Raji (cell line): ENCODE results near the gene S100A12.

Experiments used
- POLR2A ChIP-seq: IDR thresholded peaks from 2 replicates; pipeline ENCODE4 v1.6.1; 2011; ENCODE audit warnings: low read depth, low read length, control low read depth; ENCODE audit not compliant: insufficient read depth

S100A12 gene

DNA sequence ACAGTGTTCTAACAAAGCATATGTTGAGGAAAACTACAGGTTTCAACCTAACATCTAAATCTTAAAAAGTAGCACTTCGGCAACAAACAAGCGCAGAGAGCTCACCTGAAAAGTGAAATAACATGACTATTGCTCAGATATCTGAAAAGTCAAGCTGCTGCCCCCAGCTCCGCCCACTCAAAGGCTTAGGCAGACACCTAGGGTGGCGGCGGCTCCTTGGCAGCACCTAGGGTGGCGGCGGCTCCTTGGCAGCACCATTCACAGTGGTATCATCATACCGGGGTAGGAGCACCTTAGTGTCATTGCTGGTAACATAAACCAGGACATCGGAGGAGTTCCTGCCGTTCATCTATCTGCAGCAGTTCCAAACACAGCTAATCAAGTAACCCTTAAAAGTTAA, 4.2 kb upstream of the S100A12 start:
- TF ChIP-seq POLR2A, result no peak

DNA sequence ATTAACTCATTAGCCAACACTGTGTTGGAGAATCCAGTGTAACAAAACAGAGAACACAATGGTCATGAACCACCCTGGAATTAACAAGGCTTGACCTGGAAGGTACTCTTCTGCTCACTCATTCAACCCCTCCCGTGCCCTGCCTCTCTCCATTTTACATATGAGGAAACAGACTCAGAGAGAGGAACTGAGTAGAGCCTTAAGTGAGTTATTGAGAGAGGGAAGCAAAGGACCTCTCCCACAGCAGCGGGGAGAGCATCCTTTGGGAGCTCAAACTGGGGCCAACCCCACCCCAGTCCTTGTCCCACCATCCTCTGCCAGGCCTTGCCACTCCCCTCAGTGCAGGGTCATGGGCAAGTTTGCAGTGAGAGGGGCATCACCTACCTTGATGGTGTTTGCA, 1.4 kb downstream of the S100A12 start:
- TF ChIP-seq POLR2A, result no peak

DNA sequence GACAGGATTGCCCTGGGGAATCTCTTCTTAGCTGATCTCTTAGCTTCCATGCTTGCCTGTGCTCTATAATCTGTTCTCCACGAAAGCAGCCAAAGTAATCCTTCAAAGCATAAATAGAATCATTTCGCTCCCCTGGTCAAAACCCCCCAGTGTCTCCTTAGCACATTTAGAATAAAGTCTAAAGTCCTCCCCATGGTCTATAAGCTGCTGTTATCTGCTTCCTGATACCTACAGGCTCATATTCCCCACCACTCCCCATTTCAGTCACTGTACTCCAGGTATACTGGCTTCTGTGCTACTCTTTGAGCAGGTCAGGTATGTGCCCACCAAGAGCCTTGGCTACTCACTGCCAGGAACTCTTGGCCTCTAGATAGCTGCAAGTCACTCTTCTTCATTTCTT, 2.9 kb downstream of the S100A12 start:
- no peak for TF ChIP-seq POLR2A

DNA sequence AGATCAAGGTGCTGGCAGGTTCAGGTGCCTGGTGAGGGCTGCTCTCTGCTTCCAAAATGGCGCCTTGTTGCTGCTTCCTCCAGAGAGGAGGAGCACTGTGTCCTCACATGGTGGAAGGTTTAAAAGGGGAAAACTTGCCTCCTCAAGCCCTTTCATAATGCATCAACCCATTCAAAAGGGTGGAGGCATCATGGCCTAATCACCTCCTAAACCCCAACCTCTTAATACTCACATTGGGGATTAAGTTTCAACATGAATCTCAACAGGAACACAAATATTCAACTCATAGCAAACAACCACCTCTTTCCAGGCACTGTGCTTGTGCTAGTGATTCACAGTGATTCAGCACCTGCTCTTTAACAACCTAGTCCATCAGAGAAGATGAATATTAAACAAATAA, 4.2 kb downstream of the S100A12 start:
- no peak for TF ChIP-seq POLR2A

DNA sequence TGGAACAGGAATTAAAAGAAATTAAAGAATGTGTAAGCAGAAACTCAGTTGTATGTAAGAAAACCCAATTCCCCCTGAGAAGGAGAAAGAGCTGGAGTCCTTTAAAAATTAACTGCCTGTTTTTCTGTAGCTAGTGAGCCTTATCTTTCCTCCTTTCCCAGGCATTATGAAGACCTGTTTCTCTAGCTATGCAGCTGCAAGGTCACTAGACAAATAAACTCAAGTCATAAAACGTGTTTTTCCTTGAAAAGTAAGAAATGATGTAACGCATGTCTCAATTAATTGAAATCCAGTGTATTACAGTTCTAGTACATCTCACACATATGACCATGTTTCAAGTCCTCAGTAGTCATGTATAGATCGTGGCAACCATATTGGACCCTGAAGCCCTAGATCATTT, 5.3 kb downstream of the S100A12 start:
- TF ChIP-seq POLR2A, result no peak

DNA sequence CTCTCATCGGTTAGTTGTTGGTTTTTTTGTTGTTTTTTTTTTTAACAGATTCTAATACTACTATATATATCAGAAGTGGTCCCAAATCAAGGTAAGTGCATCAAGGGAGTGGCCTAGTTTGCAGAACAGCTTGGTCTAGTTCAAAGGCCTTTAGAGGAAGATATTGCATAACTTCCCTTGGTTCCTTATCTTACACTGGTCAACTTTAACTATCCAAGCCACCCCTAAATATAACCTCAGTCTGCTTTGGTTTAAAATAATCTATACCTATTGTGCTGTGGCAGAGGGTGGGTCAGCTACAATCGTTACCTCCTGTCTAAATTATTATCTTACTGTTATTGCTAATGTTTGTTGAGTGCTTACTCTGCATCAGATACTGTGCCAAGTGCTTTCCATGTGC, 6.9 kb downstream of the S100A12 start:
- TF ChIP-seq POLR2A, result no peak

DNA sequence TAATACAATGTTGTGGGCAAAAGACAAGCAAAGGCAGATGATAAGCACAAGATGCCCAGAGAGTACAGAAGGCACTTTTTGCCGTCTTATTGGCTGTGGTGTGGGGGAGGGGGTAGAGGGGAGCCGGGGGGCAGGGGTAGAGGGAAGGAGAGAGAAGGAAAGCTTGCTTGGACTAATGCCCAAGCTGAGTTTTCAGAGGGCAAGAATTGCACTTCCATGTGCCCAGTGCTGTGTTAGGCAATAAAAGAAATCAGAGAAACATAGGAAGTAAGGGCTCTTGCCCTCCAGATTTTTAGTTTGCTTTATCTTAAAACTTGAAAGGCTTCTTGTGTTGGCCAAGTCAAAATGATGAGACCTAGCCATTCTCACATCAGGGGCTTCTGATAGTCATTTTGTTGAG, 8.3 kb downstream of the S100A12 start:
- no peak for TF ChIP-seq POLR2A

DNA sequence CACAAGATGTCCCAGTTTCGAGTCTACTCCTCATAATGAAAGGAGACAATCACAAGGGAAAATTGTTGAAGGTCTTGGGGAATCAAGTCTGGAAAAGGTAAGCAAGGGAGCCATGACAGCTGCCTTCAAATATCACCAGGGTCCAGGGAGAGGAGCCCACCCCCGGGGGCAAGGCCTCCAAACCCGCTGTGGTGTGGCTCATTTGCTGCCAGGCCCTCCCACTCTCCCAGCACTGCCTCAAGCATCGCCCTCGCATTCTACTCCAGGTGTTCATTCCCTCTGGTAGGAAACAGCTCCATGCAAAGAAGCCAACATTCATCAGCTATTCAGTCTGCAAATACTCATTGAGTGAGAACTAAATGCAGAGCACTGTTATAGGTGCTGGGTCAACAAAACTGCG, 9.2 kb downstream of the S100A12 start:
- TF ChIP-seq POLR2A, result no peak

DNA sequence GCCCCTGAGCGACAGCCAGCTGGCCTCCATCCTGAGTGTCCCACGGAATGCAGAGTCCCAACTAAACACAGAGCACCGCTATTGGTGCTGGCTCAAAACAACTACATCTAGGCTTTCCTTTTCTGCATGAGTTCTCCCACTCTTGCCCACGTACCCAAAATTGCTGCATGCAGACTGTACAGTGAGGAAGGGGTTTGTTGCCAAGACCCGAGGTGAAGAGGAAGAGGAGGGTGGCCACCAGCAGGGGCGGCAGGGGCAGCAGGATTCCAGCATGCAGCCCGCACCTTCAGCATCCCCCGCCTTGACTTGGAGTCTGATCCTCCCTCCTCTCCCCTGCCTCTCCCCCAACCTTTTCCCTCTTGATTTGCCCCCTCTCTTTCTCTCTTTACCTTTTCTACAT, 9.7 kb downstream of the S100A12 start:
- no peak for TF ChIP-seq POLR2A

DNA sequence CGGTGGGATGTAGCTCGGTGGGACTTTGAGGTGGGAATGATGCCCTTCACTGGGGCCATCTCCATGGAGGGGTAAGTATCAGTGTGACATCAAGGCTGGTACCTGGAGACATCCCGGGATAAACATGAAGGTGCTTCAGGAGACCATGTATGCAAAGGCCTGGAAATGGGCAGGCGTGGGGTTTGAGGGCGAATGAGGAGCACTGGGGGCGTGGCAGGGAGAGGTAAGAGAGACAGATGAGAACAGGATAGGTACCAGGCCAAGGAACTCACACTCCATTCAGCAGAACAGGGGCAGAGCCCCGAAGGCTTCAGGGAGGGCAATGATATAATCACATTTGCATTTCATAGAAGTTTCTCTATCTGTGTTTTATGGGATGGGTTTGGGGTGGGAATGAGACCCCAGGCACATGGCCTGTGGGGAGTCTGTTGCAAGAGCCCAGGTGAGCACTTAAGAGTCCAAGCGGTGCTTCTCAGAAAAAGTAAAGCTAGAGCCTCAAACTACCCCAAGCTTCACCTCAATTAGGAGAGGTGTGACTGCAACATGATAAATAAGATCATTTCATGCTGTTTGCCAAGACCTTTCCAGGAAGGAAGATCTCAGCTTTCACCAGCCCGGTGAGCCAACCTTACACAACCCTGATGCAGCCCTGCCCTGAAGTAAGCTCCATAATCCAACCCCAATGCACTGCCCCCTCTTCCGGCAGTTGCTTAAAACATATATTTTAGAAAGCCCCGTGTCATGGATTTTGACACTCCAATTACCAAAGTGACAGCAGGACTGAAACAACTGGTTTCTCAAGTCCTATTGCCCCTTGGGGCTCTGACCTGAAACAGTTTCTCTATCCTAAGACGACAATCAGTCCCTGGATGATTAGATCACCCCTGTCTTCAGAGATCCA, 10.4 kb downstream of the S100A12 start:
- TF ChIP-seq POLR2A, result no peak

DNA sequence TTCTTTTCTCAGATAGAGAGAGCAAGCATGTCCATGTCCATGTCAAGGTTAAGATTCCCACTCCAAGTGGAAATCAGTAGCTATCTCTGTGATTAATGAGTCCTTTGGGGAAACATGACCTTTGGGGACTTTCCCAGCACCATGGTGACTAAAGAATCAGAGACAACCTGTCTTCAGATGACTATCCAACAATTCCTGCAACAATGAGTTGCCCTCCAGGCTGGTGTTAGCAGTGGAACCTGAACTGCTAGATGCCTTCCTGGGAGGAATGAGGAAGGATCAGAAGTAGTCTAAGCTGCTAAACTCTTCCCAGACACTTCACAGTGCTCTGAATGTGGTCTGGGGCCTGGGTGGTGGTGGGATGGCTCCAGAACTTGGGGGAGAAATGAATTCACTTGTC, 11.3 kb downstream of the S100A12 start:
- no peak for TF ChIP-seq POLR2A

DNA sequence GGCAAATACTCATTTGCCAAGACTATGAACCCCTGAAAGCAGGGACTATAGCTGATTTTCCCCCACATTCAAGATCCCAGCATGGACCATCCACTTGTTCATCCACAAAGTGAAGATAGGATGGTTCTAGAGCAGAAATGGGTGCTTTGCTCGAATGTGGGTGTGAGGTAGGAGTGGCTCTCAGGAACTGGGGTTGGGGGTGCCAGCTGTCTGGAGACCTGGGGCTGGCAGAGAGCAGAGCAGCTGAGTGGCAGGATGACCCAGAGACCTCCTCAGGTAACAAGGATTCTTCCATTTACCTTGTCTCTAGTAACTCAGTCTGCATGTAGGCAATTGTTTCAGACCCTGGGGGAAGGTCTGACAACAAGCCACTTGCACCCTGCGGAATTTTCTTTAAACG, 11.8 kb downstream of the S100A12 start:
- TF ChIP-seq POLR2A, result no peak

DNA sequence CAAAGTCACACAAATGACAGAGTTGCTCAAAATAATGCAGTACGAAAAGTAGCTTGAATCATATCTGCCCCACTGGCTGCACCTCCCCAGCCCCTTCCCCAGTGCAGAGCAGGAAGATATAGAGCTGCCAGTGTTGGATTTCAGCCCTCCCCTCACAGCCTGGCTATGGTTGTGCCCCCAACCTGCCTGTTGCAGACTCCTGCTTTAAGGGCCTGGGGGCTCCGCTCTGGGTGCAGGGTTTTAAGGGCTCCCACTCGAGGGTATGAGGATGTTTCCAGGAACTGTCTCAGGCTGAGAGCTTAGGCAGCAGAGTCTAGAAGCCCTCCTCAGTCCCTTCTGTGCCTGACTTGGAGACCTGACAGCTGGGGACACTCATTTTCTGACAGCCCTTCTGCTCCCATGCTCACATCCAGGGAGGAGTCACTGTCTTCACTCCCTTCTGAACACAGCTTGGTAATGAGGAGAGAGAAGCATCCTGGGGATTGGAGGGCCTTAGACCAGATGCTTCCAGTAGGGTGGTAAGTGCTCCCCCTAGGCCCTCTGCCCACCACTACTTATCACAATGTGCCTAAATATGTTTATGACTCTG, 13.1 kb downstream of the S100A12 start:
- TF ChIP-seq POLR2A, result no peak

DNA sequence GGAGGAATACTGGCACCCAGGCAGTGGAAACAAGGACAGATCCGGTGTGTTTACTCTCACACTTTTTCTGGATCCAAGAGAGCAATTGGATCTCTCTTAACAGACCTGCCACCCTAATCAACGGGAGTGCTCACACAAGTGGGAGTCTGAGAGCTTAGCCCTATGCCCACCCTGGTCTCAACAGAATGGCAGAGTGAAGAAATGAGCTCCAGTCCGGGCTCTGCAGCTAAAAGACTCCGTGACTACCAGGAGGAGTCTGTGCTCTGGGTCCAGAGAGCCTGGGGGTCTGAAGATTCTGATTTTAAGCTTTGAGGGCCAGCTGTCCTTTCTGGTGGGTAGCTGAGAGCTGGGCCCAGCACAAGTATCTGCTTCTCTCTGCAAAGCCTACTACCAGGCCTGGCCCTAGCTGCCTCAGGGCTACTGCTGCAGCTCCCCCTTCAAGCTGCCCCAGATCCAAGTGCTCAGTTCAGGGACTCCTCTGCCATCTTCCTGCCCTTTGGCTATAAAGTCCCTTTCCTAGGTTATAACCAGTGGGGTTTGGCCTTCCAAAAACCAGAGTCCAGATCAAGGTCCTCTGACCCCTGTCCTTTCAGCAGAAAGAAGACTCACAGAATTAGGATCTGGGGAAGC, 13.8 kb downstream of the S100A12 start:
- TF ChIP-seq POLR2A, result no peak

DNA sequence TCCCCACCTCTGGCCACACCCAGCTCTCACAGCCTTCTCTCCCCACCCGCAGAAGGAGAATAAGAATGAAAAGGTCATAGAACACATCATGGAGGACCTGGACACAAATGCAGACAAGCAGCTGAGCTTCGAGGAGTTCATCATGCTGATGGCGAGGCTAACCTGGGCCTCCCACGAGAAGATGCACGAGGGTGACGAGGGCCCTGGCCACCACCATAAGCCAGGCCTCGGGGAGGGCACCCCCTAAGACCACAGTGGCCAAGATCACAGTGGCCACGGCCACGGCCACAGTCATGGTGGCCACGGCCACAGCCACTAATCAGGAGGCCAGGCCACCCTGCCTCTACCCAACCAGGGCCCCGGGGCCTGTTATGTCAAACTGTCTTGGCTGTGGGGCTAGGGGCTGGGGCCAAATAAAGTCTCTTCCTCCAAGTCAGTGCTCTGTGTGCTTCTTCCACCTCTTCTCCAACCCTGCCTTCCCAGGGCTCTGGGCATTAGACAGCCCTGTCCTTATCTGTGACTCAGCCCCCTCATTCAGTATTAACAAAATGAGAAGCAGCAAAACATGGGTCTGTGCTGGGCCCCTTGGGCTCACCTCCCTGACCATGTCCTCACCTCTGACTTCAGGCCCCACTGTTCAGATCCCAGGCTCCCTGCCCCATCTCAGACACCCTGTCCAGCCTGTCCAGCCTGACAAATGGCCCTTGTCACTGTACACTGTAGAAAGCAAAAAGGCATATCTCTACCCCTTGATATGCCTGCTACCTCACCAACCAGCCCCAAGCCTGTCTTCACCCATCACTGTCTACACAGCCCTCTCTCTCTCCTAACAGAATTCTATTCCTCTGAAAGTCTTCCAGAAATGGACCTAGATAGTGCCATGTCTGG, 14.6 kb downstream of the S100A12 start:
- TF ChIP-seq POLR2A, result no peak
